22Rv1 (cell line): ENCODE measurements around the gene ABCA13.

Experiments used
- H3K27ac ChIP-seq: fragments of 450-650 bp; 2 replicates; pipeline ENCODE4 v1.5.1; 2017
- ZFX ChIP-seq: fragments of 450-650 bp; IDR thresholded peaks from 2 replicates; pipeline ENCODE4 v1.6.1; 2017; ENCODE audit warnings: antibody characterized with exemption, borderline replicate concordance
- TF ChIP-seq, protein P1 (sequence below): fragments of 450-650 bp; IDR thresholded peaks from 2 replicates; pipeline ENCODE4 v1.5.1; 2017; ENCODE audit warnings: mild to moderate bottlenecking

ABCA13 gene

GRCh38 chr7:48681006-48681405 is 509.7 kb downstream of the ABCA13 start:
- H3K27ac ChIP-seq = no peak overlapping the region
- TF ChIP-seq, protein P1, sequence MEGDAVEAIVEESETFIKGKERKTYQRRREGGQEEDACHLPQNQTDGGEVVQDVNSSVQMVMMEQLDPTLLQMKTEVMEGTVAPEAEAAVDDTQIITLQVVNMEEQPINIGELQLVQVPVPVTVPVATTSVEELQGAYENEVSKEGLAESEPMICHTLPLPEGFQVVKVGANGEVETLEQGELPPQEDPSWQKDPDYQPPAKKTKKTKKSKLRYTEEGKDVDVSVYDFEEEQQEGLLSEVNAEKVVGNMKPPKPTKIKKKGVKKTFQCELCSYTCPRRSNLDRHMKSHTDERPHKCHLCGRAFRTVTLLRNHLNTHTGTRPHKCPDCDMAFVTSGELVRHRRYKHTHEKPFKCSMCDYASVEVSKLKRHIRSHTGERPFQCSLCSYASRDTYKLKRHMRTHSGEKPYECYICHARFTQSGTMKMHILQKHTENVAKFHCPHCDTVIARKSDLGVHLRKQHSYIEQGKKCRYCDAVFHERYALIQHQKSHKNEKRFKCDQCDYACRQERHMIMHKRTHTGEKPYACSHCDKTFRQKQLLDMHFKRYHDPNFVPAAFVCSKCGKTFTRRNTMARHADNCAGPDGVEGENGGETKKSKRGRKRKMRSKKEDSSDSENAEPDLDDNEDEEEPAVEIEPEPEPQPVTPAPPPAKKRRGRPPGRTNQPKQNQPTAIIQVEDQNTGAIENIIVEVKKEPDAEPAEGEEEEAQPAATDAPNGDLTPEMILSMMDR = no peak
- no peak for TF ChIP-seq ZFX

GRCh38 chr7:48691788-48692187 is 520.5 kb downstream of the ABCA13 start:
- H3K27ac ChIP-seq = no peak overlapping the region
- TF ChIP-seq, protein P1 = no peak
- no peak for TF ChIP-seq ZFX
